Ectodermal cell (in vitro differentiated cells): ENCODE measurements around the gene PKNOX2.

Source experiments
- H3K27ac ChIP-seq: 2 replicates; pipeline ENCODE4 v1.7.0; 2013; ENCODE audit warnings: mild to moderate bottlenecking, low read depth, low read length; ENCODE audit not compliant: insufficient read depth, poor library complexity, severe bottlenecking
- H3K27me3 ChIP-seq: 2 replicates; pipeline ENCODE4 v1.7.0; 2013; ENCODE audit warnings: mild to moderate bottlenecking, low read length; ENCODE audit not compliant: insufficient read depth, control insufficient read depth, poor library complexity, severe bottlenecking
- H3K36me3 ChIP-seq: one replicate; pipeline ENCODE4 v1.7.0; 2013; ENCODE audit warnings: low read length; ENCODE audit not compliant: control insufficient read depth, insufficient read depth
- H3K4me1 ChIP-seq: one replicate; pipeline ENCODE4 v1.7.0; 2013; ENCODE audit warnings: low read length; ENCODE audit not compliant: control insufficient read depth, insufficient read depth
- H3K4me3 ChIP-seq: 2 replicates; pipeline ENCODE4 v1.7.0; 2013; ENCODE audit warnings: low read depth, low read length, control low read depth; ENCODE audit not compliant: insufficient read depth
- H3K9me3 ChIP-seq: 2 replicates; pipeline ENCODE4 v1.7.0; 2013; ENCODE audit warnings: mild to moderate bottlenecking, low read length, moderate library complexity; ENCODE audit not compliant: control insufficient read depth
- WGBS, 2 experiments: methylation state at CpG; one replicate each; pipeline ENCODE4 v1.1.7; 2013; ENCODE audit warnings: missing lambda C conversion rate in 2 of 2; 5-methylcytosine and 5-hydroxymethylcytosine counted together

Gene PKNOX2

DNA sequence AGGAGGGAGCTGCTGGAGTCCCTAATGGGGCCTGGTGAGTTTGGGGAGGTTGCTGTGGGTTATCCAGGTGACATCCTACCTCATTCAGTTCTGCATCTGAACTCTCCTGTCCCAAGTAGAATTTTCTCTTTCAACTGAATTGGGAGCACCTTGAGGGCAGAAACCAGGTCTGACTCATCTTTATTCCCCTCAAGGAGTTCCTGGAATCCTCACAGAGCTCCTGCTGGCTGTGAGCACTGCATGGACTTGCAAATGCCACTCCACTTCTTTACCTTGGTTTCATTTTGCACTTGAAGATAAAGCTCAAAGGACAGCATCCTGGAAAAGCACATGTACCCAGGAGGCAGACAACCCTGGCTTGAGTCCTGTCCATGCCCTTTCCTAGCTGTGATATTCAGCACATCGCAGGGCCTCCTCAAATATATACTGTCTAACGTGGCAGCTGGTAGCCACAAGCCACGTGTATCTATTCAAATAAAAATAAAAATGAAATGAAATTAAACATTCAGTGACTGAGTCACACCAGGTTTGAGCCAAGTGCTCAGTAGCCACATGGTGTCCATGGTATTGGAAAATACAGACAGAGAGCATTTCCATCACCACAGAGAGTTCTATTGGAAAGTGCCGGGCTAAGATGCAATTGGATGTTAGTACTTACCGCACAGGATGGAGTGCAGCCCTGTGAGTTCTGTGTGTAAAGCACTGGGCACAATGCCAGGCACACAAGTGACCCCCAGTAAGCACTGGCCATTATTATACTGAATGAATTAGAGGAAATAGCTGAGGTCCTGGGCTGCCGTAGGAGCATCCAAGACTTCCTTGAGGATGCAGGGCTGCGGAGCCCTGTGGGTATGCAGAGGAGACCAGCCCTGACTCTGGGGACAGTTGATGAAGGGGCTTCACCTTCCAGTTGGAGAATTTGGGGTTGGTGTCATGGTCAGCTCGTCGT, 149.0 kb downstream of the PKNOX2 start:
- no peak overlapping the region for H3K27ac ChIP-seq
- 82 to 83% methylated on average over 7 to 9 of the region's 9 CpGs for WGBS, 2 experiments

DNA sequence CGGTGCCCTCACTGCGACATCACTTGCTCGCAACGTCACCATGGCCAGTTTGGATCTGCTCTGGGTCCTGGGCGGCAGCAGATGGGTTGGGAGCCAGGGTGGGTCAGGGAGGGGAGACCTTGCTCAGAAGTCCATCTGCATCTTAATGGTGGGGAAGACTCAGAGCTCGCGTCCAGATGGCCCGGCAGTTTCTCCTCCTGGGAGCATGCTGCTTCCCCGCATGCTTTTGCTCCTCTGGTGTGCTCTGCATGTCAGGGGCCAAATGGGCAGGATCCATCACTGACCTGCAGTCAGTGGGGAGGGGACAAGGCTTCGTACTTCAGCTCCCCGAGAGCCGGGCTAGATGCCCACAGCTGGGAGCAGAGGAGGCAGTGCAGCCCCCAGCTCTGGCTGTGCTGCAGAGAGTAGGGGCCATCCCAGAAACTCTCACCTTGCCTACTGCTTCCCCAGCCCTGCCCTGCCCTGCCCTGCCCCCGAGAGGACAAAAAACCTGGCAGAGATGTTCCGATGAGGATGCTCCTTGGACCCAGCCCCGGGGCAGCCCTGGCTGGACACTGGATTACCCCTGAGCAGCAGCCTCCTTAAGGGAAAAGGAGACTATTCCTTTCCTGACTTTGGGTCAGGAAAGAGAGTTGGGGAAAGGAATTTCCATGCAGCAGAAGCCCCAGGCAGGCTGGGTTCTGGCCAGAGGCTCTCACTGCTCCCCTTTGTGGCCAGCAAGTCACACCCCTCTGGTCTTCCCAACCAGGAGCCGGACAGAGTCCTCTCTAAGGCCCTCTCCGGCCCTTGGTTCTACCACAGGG, 149.9 kb downstream of the PKNOX2 start:
- Histone ChIP-seq H3K4me3 (no peak overlapping the region), H3K36me3 (peaks cover 6% of the 10 kb centered on the region), H3K27me3 (no peaks in the 10 kb centered on the region), H3K9me3 (peaks cover 3% of the 10 kb centered on the region), H3K4me1 (peaks cover 8% of the 10 kb centered on the region), H3K27ac (no peak overlapping the region)
- 51 to 56% methylated on average over 17 of the region's 17 CpGs for WGBS, 2 experiments

More for the DNA sequence above, 149.0 kb downstream of the PKNOX2 start:
- no peaks in the 10 kb centered on the region for H3K27me3 ChIP-seq
- H3K4me1 ChIP-seq = peaks cover 8% of the 10 kb centered on the region
- peaks cover 6% of the 10 kb centered on the region for H3K36me3 ChIP-seq
- H3K4me3 ChIP-seq = no peak overlapping the region
- peaks cover 3% of the 10 kb centered on the region for H3K9me3 ChIP-seq

DNA sequence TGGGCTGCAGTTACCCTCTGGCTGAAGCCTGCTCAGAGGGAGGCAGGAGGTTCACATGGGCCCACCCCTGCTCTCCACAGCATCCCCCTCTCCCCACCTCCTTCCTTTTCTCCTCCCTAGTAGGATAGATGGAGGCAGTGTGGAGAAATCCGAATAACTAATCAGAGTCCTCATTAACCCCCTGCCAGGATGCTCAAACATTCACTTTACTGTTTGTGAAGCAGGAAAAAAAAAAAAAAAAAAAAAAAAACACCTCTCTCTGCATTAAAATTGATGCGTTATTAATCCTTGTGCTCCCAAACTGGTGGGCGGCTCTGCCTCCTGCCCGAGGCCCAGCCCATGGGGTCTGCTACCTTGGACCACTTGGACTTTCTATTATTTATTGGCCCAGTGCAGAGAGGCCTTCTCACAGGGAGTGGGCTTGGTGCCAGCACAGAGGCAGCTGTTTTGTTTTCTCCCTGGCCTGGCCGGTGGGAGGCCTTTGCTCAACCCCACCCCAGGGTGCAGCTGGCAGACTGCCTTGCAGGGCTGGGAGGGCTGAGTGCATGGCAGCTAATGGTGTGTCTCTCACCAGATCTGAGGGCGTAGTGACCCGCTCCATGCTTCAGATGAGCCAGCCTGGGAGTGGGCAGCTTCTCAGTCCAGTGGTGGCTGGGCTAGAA, 150.7 kb downstream of the PKNOX2 start:
- H3K27ac ChIP-seq = no peak overlapping the region
- no peaks in the 10 kb centered on the region for H3K27me3 ChIP-seq
- H3K36me3 ChIP-seq = peaks cover 6% of the 10 kb centered on the region
- WGBS, 2 experiments = 72 to 83% methylated on average over 6 to 7 of the region's 7 CpGs
- peaks cover 8% of the 10 kb centered on the region for H3K4me1 ChIP-seq
- no peak overlapping the region for H3K4me3 ChIP-seq
- peaks cover 3% of the 10 kb centered on the region for H3K9me3 ChIP-seq

DNA sequence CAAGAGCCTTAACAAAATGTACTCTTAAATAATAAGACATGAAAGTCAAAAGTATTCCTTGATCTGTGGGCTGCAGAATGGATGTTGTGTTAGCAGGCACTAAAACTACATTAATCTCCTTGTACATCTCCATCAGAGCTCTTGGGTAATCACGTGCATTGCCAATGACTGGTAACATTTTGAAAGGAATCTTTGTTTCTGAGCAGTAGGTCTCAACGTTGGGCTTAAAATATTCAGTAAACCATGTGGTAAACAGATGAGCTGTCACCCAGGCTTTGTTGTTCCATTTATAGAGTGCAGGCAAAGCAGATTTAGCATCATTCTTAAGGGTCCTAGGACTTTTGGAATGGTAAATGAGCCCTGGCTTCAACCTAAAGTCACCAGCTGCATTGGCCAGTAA, 152.9 kb downstream of the PKNOX2 start:
- no peaks in the 10 kb centered on the region for H3K27me3 ChIP-seq
- peaks cover 6% of the 10 kb centered on the region for H3K36me3 ChIP-seq
- H3K4me3 ChIP-seq = no peak overlapping the region
- 93 to 99% methylated on average over 2 of the region's 2 CpGs for WGBS, 2 experiments
- peaks cover 8% of the 10 kb centered on the region for H3K4me1 ChIP-seq
- H3K9me3 ChIP-seq = peaks cover 3% of the 10 kb centered on the region
- no peak overlapping the region for H3K27ac ChIP-seq

DNA sequence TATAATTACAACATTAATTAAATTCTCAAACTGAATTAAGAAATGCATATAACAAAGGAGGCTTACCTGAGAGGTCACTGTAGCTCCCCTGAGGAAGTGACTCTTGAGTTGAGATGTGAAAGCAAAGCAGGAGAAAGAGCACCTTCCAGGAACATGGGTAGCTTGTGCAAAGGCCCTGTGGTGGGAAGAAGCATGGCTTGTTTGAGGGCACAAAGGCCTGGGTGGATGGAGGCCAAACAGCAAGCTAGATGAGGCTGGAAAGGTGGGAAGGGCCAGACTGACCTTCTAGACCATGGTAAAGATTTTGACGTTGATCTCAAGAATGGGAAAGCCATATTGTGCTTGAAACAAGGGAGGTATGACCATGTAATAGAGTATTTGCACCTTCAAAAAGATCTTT, 155.1 kb downstream of the PKNOX2 start:
- H3K9me3 ChIP-seq = peaks cover 3% of the 10 kb centered on the region
- no peaks in the 10 kb centered on the region for H3K27me3 ChIP-seq
- H3K27ac ChIP-seq = no peak overlapping the region
- 86 to 96% methylated on average over 1 of the region's 1 CpG for WGBS, 2 experiments
- peaks cover under 1% of the 10 kb centered on the region for H3K4me1 ChIP-seq
- no peak overlapping the region for H3K4me3 ChIP-seq
- H3K36me3 ChIP-seq = peaks cover 6% of the 10 kb centered on the region

DNA sequence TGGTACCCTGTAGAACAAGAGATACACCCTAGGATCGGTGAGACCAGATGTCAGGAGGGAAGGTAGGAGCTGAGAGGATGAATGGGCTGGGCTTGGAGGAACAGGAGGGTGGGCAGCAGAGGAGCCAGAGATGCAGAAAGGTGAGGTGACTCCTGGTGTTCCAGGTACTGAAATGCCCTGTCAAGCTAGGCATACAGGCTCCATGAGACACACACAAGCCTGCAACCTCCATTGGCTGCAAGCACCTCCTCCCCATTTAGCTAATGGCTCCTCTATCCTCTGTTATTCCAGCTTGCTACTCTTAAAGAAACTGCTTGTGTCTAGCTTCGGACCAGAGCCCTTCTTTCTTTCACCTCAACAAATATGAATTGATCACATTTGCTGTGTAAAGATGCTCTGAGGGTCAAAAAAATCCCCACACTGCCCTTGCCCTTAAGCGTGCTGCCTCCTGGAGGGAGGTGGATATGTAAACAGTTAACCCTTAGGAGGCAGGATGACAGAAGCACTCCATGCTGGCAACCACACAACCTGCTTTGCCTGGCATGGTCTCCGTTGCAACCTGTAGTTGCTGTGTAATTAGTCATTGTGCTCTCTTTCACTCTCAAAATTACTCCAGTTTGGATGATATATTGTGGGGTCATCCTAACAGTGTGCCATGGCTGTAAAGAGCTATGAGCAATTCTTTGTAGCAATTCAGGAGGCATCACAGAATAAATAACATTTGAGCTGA, 156.0 kb downstream of the PKNOX2 start:
- H3K9me3 ChIP-seq = peaks cover 3% of the 10 kb centered on the region
- 50 to 57% methylated on average over 4 of the region's 4 CpGs for WGBS, 2 experiments
- no peaks in the 10 kb centered on the region for H3K27me3 ChIP-seq
- no peak overlapping the region for H3K27ac ChIP-seq
- no peak overlapping the region for H3K4me3 ChIP-seq
- H3K4me1 ChIP-seq = no peaks in the 10 kb centered on the region
- H3K36me3 ChIP-seq = peaks cover 6% of the 10 kb centered on the region

DNA sequence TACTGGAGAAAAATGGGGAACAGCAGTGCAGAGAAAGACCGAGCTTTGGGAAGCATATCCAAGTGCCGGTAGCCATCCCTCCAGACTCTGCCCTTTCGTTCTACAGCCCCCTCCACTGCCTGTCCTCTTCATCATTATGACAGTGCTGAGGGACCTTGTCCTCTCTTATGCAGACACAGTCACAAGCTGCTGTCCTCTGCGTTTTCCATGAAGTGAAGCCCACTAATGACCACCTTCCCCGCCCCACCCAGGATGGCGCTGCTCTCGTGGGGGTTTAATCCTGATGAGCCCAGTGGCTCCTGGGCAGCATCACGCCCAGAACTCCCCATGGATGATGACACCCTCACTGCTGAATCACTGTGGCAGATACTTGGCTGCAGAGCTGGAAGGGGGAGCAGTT, 157.7 kb downstream of the PKNOX2 start:
- Histone ChIP-seq H3K27me3 (no peaks in the 10 kb centered on the region), H3K27ac (no peak overlapping the region), H3K9me3 (peaks cover 3% of the 10 kb centered on the region), H3K36me3 (no peaks in the 10 kb centered on the region), H3K4me1 (no peaks in the 10 kb centered on the region), H3K4me3 (no peak overlapping the region)
- 92 to 95% methylated on average over 8 of the region's 8 CpGs for WGBS, 2 experiments

DNA sequence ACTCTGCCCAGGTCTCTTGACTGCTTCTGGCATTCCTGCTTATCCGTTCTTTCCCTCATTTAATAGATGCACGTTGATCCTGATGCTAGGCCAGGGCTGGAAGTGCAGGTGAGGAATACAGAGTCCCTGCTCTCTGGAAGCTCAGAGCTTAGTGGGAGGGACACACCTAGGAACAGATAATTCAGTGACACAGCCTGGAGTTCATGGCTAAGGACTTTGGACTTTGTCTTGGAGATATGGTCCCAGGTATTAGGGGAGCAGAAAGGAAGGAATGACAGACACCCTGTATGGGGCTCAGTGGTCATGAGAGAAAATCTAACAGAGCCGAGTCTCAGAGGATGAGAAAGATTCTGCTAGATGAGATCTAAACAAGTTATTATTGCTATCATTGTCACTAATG, 160.6 kb downstream of the PKNOX2 start:
- H3K9me3 ChIP-seq = no peaks in the 10 kb centered on the region
- WGBS, 2 experiments = 88 to 91% methylated on average over 3 of the region's 3 CpGs
- H3K27ac ChIP-seq = no peak overlapping the region
- no peaks in the 10 kb centered on the region for H3K27me3 ChIP-seq
- peaks cover 13% of the 10 kb centered on the region for H3K4me1 ChIP-seq
- H3K4me3 ChIP-seq = no peak overlapping the region
- H3K36me3 ChIP-seq = no peaks in the 10 kb centered on the region

DNA sequence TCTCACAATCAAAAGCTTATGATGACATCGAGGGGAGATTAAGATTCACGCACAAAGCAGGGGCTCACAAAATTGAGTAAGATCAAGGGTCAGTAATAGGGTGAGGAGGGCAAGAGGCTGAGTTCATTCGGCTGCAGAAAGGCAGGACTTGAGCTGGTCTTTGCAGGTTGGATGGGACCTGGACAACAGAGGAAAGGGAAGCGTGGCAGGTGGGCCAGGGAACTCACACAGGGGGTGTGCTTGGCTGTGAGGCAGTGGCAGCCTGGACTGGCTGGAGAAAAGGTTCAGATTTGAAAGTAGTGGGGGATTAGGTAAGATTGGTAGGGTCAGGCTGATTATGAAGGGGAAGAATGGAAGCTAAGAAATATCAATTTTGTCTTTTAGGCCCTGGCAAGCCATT, 161.6 kb downstream of the PKNOX2 start:
- no peak overlapping the region for H3K4me3 ChIP-seq
- no peaks in the 10 kb centered on the region for H3K9me3 ChIP-seq
- no peak overlapping the region for H3K27ac ChIP-seq
- no peaks in the 10 kb centered on the region for H3K27me3 ChIP-seq
- H3K4me1 ChIP-seq = peaks cover 22% of the 10 kb centered on the region
- no peaks in the 10 kb centered on the region for H3K36me3 ChIP-seq
- WGBS, 2 experiments = 91 to 93% methylated on average over 4 of the region's 4 CpGs
